Loucy (cell line): ENCODE results near the gene ERCC5.
A peak's percentile ranks its signal among the peaks of the same experiment; 100 is the strongest.

Experiments used
- H2AFZ ChIP-seq: fragments of 200-600 bp; sonication (generic); 2 replicates; pipeline ENCODE4 v1.6.0; 2016; ENCODE audit warnings: antibody characterized with exemption, mild to moderate bottlenecking, low read length, moderate library complexity
- H3F3A ChIP-seq: fragments of 200-600 bp; 2 replicates; pipeline ENCODE4 v1.6.0; 2016; ENCODE audit warnings: antibody characterized with exemption, low read depth, mild to moderate bottlenecking
- H3K27me3 ChIP-seq: fragments of 200-600 bp; sonication (generic); 2 replicates; pipeline ENCODE4 v1.6.1; 2014; ENCODE audit warnings: low read length, mild to moderate bottlenecking; ENCODE audit not compliant: insufficient read depth, poor library complexity, severe bottlenecking
- H3K36me3 ChIP-seq: fragments of 200-600 bp; sonication (generic); 2 replicates; pipeline ENCODE4 v1.6.1; 2016; ENCODE audit warnings: low read length; ENCODE audit not compliant: insufficient read depth
- H3K4me1 ChIP-seq: fragments of 200-600 bp; sonication (generic); 2 replicates; pipeline ENCODE4 v1.5.1; 2014; ENCODE audit warnings: low read length, mild to moderate bottlenecking; ENCODE audit not compliant: insufficient read depth, poor library complexity, severe bottlenecking
- H3K4me2 ChIP-seq: fragments of 200-600 bp; sonication (generic); 2 replicates; pipeline ENCODE4 v1.6.0; 2014; ENCODE audit warnings: antibody characterized with exemption, low read length, low read depth, mild to moderate bottlenecking; ENCODE audit not compliant: poor library complexity, severe bottlenecking
- H3K4me3 ChIP-seq: fragments of 200-600 bp; sonication (generic); 2 replicates; pipeline ENCODE4 v1.5.1; 2014; ENCODE audit warnings: low read length, mild to moderate bottlenecking, mixed read lengths; ENCODE audit not compliant: poor library complexity, severe bottlenecking
- H3K79me2 ChIP-seq: fragments of 200-600 bp; sonication (generic); 2 replicates; pipeline ENCODE4 v1.6.1; 2014; ENCODE audit warnings: low read length; ENCODE audit not compliant: insufficient read depth
- H3K9ac ChIP-seq: fragments of 200-600 bp; sonication (generic); 2 replicates; pipeline ENCODE4 v1.6.0; 2014; ENCODE audit warnings: mild to moderate bottlenecking, low read depth, low read length, moderate library complexity; ENCODE audit not compliant: poor library complexity, severe bottlenecking
- H3K9me2 ChIP-seq: fragments of 200-600 bp; sonication (generic); replicated peaks from 2 replicates; pipeline ENCODE4 v1.6.1; 2016; ENCODE audit warnings: low read depth, low read length, mixed read lengths
- H3K9me3 ChIP-seq: fragments of 200-600 bp; sonication (generic); 2 replicates; pipeline ENCODE4 v1.6.1; 2014; ENCODE audit warnings: mild to moderate bottlenecking, antibody characterized with exemption, low read length, low read depth; ENCODE audit not compliant: insufficient read depth
- H4K20me1 ChIP-seq: fragments of 200-600 bp; sonication (generic); 2 replicates; pipeline ENCODE4 v1.6.0; 2014; ENCODE audit warnings: antibody characterized with exemption, low read length, mild to moderate bottlenecking; ENCODE audit not compliant: insufficient read depth, poor library complexity, severe bottlenecking
- CTCF ChIP-seq: fragments of 200-600 bp; sonication (generic); conservative IDR thresholded peaks from 2 replicates; pipeline ENCODE4 v1.5.1; 2014; ENCODE audit warnings: mild to moderate bottlenecking, antibody characterized with exemption, low read length
- EZH2phosphoT487 ChIP-seq: fragments of 200-600 bp; IDR thresholded peaks from 2 replicates; pipeline ENCODE4 v1.6.1; 2018; ENCODE audit warnings: antibody characterized with exemption, mild to moderate bottlenecking, moderate library complexity, borderline replicate concordance

ERCC5 gene

DNA sequence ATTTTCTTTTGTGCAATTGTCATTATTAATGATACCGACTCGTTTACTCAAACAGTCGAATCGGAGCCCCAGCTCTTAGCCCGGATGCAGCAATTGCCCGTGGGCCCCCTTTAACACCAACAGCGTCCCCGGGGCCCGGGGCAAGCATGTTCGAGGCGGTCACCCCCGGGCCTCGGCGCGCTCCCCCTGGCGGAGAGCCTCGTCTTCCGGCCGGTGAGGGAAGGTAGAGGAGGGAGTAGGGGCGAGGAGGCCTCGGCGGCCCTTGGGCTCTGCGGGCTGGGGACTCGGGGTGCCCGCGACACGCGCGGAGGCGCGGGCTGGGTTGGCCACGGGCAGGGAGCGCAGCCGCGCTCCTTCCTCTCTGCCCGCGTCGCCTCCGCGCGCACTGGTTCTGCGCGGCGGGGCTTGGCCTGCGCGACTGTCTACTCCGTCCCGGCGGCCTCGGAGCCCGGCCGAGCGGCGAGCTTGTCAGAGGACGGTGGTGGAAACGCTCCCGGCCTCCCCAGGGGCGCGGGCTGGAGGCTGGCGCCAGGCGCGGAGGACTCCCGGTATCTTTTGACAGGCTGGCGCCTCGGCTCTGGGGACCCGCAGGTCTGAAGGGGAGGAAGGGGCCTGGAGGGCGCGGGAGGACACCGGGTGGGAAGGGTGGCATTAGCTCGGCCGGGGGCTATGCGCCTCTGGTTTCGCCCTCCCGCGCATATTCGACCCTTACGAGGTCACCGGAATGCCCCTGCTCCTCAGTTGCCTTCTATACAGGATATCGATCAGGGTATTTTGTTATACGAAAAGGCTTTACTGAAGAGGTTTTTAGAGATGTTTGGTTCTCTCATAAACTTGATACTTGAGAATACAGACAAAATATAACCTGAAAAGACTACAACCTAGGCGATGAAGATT, 45.4 kb upstream of the ERCC5 start:
- Histone ChIP-seq H3K4me2 (peak overlapping the region; percentile 77), H3K36me3 (no peaks in the 10 kb centered on the region), H3K79me2 (no peaks in the 10 kb centered on the region), H3K9me2 (no peaks in the 10 kb centered on the region), H3K9me3 (no peaks in the 10 kb centered on the region), H3K9ac (peak overlapping the region; percentile 82), H3K27me3 (no peaks in the 10 kb centered on the region), H3K4me1 (peaks cover 9% of the 10 kb centered on the region), H3F3A (no peaks in the 10 kb centered on the region), H3K4me3 (peak overlapping the region; percentile 80), H2AFZ (peak overlapping the region; percentile 90), H4K20me1 (no peaks in the 10 kb centered on the region)
- TF ChIP-seq EZH2phosphoT487, result no peak
- peak; percentile 63 for TF ChIP-seq CTCF

DNA sequence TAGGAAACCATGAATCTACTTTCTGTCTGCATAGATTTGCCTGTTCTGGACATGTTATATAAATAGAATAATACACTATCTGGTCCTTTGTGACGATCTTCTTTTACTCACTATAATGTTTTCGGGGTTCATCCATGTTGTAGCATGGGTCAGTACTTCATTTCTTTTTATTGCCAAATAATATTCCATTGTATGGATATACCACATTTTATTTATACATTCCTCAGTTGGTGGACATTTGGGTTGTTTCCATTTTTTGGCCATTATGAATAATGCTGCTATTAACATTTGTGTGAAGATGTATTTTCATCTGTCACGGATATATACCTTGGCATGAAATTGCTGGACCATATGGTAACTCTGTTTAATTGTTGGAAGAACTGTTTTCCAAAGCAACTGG, 40.2 kb upstream of the ERCC5 start:
- Histone ChIP-seq H2AFZ (no peak overlapping the region), H3K9me3 (no peaks in the 10 kb centered on the region), H3K4me2 (no peak overlapping the region), H3F3A (no peaks in the 10 kb centered on the region), H3K4me3 (no peak overlapping the region), H3K9ac (no peak overlapping the region), H3K27me3 (no peaks in the 10 kb centered on the region), H3K36me3 (no peaks in the 10 kb centered on the region), H3K9me2 (no peaks in the 10 kb centered on the region), H3K4me1 (peaks cover 8% of the 10 kb centered on the region), H3K79me2 (no peaks in the 10 kb centered on the region), H4K20me1 (no peaks in the 10 kb centered on the region)
- TF ChIP-seq CTCF (no peak), EZH2phosphoT487 (no peak)

GRCh38 chr13:102807699-102808098, 38.1 kb upstream of the ERCC5 start:
- Histone ChIP-seq H2AFZ (no peak overlapping the region), H4K20me1 (no peaks in the 10 kb centered on the region), H3K79me2 (no peaks in the 10 kb centered on the region), H3F3A (no peaks in the 10 kb centered on the region), H3K4me2 (no peak overlapping the region), H3K9me2 (no peaks in the 10 kb centered on the region), H3K4me3 (no peak overlapping the region), H3K9ac (no peak overlapping the region), H3K9me3 (peaks cover 7% of the 10 kb centered on the region; the same call in 1 of the 2 replicates), H3K27me3 (no peaks in the 10 kb centered on the region), H3K36me3 (no peaks in the 10 kb centered on the region), H3K4me1 (no peaks in the 10 kb centered on the region)
- TF ChIP-seq EZH2phosphoT487 (no peak), CTCF (no peak)
